Body of pancreas (tissue), 4 donors: ENCODE measurements around the gene CRYBA2.

Experiments
- POLR2A ChIP-seq, 3 donors: fragments of 450-650 bp; IDR thresholded peaks; one replicate each; pipeline ENCODE4 v1.6.1; 2016; ENCODE audit warnings: antibody characterized with exemption in 3 of 3, mild to moderate bottlenecking in 2 of 3
- TF ChIP-seq, protein P1 (sequence below), 7 experiments: fragments of 450-650 bp in 4 of 7; fragments of 200-600 bp in 3 of 7; sonication (generic) in 3 of 7; IDR thresholded peaks; one replicate each; pipeline ENCODE4 v1.5.1; 2016 to 2019; ENCODE audit warnings: antibody characterized with exemption in 7 of 7

DNA sequence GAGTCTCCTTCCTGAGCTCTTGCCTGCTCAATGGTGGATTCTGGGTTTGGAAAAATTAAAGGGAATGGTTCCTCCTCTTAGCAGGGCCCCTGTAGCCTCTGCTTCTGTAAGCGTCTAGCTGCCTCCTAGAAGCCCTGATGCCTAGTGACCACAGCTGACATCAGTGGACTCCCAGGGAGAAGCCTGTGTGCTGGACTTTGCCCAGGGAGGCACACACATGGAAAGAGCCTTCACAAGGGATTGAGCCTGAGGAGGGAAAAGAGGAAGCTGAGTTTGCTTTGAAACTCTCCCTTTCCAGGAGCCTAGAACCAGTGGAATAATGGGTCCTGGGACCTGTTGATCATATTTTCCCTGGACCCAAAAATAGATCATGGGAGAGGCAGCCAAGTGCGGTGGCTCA lies 49.5 kb upstream of the CRYBA2 start:
- no peak for TF ChIP-seq POLR2A (IDR thresholded peaks at IDR 0.05)
- TF ChIP-seq, protein P1, sequence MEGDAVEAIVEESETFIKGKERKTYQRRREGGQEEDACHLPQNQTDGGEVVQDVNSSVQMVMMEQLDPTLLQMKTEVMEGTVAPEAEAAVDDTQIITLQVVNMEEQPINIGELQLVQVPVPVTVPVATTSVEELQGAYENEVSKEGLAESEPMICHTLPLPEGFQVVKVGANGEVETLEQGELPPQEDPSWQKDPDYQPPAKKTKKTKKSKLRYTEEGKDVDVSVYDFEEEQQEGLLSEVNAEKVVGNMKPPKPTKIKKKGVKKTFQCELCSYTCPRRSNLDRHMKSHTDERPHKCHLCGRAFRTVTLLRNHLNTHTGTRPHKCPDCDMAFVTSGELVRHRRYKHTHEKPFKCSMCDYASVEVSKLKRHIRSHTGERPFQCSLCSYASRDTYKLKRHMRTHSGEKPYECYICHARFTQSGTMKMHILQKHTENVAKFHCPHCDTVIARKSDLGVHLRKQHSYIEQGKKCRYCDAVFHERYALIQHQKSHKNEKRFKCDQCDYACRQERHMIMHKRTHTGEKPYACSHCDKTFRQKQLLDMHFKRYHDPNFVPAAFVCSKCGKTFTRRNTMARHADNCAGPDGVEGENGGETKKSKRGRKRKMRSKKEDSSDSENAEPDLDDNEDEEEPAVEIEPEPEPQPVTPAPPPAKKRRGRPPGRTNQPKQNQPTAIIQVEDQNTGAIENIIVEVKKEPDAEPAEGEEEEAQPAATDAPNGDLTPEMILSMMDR (IDR thresholded peaks at IDR 0.05) = no peak
